Epidermal melanocyte (primary cell): Measurements from ENCODE around the gene XRCC1.
"Not testable (repeated sequence)": the region's sequence is repeated elsewhere in the genome, so short reads cannot be mapped to it uniquely, and the experiment has no call there.

Experiments
- DNase-seq: peaks from one replicate; pipeline ENCODE4 v3.0.0; 2011; ENCODE audit warnings: low spot score; ENCODE audit not compliant: insufficient read length

The XRCC1 gene

GRCh38 chr19:43575955-43576878 is 890 bp upstream of the XRCC1 start:
- no peak for DNase-seq

- DNase-seq = no peak
Observed at GRCh38 chr19:43574424-43575155, 737 bp downstream of the XRCC1 start.

GRCh38 chr19:43572171-43572588 is 3.1 kb downstream of the XRCC1 start:
- no peak for DNase-seq

GRCh38 chr19:43570174-43570791 is 5.0 kb downstream of the XRCC1 start:
- no peak for DNase-seq

GRCh38 chr19:43569657-43570056 is 5.7 kb downstream of the XRCC1 start:
- DNase-seq = no peak

GRCh38 chr19:43564800-43565199 is 10.5 kb downstream of the XRCC1 start:
- no peak for DNase-seq

- no peak for DNase-seq
Observed at GRCh38 chr19:43563816-43564457, 11.4 kb downstream of the XRCC1 start.

GRCh38 chr19:43562698-43563241 is 12.6 kb downstream of the XRCC1 start:
- no peak for DNase-seq

GRCh38 chr19:43562226-43562697 is 13.1 kb downstream of the XRCC1 start:
- no peak for DNase-seq

- no peak for DNase-seq
Observed at GRCh38 chr19:43561139-43561970, 14.0 kb downstream of the XRCC1 start.

GRCh38 chr19:43560687-43561086 is 14.6 kb downstream of the XRCC1 start:
- DNase-seq = no peak

GRCh38 chr19:43555185-43555770 is 20.0 kb downstream of the XRCC1 start:
- peak; percentile 82 for DNase-seq

- DNase-seq = no peak
Observed at GRCh38 chr19:43554317-43554895, 20.9 kb downstream of the XRCC1 start.

- DNase-seq = no peak
Observed at GRCh38 chr19:43553656-43554055, 21.7 kb downstream of the XRCC1 start.

GRCh38 chr19:43552616-43553015 is 22.7 kb downstream of the XRCC1 start:
- no peak for DNase-seq

- DNase-seq = no peak
Observed at GRCh38 chr19:43552198-43552450, 23.2 kb downstream of the XRCC1 start.

GRCh38 chr19:43551399-43552197 is 23.7 kb downstream of the XRCC1 start:
- no peak for DNase-seq

- no peak for DNase-seq
Observed at GRCh38 chr19:43548706-43549105, 26.6 kb downstream of the XRCC1 start.

- DNase-seq = not testable (repeated sequence)
Observed at GRCh38 chr19:43547926-43548325, 27.4 kb downstream of the XRCC1 start.
